Stimulated activated CD4-positive, alpha-beta T cell treated with anti-CD3 and anti-CD28 coated beads, Interleukin-15, amount 100 ng/mL, for 1 hour (primary cell): ENCODE data around the gene DLG3.
"Not testable (repeated sequence)": the region's sequence is repeated elsewhere in the genome, so short reads cannot be mapped to it uniquely, and the experiment has no call there.

Experiments
- DNase-seq, 2 donors: peaks; one replicate each; pipeline ENCODE4 v3.0.0-alpha.2; 2020; ENCODE audit warnings: low read depth in 1 of 2, low spot score in 1 of 2

DLG3 gene

DNA sequence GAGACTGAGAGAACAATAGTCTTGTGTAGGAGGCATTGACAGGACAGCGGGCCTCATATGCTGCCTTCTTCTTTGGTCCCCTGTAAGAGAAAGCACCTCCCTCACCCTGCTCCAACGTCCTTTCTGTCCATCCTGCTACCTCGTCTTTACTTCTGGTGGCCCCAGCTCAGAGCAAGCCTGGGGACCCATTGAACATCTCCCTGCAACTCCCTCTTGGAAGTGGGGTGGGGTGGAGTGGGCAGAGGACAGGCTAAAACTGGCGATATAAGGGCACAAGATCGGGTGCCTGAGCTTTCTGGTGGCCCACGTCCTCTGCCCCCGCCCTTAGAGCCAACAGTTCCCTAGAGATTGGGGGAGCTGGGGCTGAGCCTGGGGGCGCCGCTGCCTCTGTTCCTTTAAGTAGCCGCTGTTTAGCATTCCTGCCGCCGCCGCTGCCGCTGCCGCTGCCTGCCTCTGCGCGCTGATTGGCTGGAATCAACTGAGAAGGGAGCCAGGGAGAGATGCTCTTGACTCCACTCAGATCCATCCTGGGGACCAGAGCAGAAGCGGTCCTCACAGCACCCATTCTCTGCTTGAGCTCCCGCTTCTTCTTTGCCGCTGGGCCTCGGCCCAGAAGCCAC is at the start of gene DLG3:
DLG3 (plus strand) TSS at position 510 of the 620 bp plus-strand sequence. CDS start 367 bp downstream, outside the sequence.
- no peak for DNase-seq

DNA sequence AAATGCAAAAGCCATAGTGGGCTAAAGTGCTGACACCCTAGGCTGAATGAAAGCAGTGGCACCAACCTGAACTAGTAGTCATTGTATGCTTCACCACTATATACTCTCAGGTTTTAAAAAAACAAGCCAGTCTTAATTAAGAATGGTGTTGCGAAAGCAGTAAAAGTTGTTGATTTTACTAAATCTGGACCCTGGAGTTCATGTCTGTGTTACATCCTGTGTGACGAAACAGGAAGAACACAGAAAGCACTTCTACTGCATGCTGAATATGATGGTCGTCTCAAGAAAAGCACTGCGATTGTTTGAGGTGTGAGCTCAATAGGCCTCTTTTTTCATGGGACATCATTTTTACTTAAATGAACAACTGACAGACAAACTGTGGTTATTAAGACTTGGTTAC is 45.7 kb upstream of the DLG3 start:
- no peak for DNase-seq

DNA sequence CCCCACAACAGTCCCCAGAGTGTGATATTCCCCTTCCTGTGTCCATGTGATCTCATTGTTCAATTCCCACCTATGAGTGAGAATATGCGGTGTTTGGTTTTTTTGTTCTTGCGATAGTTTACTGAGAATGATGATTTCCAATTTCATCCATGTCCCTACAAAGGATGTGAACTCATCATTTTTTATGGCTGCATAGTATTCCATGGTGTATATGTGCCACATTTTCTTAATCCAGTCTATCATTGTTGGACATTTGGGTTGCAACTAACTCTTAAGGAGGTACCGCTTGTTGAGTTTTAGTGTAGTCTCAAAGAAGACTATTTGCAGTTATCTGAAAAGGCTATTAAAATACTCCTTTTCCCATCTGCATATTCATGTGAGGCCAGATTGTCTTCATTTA is 44.5 kb upstream of the DLG3 start:
- DNase-seq = not testable (repeated sequence)

- no peak for DNase-seq
Observed at GRCh38 chrX:70402721-70403120, 41.9 kb upstream of the DLG3 start.

DNA sequence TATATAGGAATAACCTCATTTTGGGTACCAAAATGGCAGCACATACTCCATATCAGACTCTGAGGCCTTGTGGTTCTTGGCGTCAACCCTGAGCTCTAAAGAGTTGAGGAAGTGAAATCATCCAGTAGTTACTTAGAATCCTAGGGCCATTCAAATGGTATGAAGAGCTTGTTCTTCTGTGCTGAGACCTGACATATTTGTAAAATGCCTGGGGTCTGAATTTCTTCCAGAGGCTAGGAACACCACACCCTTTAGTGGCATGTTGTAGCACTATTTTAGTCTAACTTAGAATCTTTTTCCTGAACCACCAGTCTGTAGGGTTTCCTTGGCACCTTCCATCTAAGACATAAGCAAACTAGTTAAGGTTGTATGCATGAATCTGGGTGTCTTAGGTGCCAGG is 39.6 kb upstream of the DLG3 start:
- DNase-seq = no peak

DNA sequence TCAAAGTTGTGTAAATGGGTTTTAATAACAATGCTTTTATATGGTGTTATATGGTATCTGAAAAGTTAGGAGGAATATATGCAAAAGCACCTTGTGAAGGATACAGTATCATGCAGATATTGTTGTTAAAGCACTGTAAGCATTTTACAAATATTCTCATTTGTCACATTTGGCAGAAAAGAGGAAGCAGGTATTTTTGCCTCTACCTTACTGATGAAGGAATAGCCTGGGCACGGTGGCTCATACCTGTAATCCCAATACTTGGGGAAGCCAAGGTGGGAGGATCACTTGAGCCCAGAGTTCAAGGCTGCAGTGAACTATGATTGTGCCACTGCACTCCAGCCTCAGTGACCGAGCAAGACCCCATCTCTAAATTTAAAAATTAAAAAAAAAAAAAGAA is 33.7 kb upstream of the DLG3 start:
- DNase-seq = no peak

GRCh38 chrX:70411475-70411874 is 33.2 kb upstream of the DLG3 start:
- no peak for DNase-seq

DNA sequence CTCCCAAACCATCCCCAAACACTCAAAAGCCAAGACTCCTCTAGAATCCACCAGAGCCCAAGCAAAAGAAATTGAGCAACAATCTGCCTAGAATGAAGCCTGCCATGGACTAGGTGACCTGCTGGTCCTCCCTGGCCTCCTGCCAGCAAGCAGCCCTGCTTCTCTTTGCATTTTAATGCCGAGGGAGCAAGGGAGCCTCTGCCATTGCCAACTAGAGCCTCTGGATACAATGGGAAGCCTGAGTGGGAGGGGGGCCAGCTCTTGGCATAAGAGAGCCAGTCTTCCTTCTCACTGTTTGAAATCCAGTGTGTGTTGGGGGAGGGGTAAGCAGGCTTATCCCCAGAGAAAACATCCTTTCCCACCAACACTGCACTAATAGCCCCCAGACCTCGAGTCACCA is 23.0 kb upstream of the DLG3 start:
- DNase-seq = no peak

DNA sequence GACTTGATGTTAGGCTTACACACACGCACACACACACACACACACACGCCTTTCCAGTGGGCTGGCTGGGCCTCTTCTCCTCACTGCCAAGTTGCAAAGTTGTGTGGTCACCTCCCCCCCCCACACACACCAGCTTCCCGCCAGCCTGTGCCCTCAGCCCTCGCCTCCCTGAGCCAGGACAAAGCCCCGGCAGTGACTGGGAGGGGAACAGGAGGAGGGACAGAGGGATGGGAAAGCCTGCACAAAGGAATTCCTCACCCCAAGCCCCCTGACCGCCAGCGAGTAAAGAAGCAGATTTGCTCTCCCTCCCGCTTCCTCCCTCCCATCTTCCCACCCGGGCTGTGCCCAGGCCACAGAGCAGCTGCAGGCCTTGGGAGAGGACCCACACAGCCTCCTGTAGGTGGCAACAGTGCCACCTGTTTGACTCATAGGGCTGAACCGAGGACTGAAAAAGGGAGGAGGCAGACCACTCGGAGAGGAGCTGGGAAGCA is 21.7 kb upstream of the DLG3 start, which contains the start of gene GDPD2:
GDPD2 (plus strand) TSS at position 464 of the 491 bp plus-strand sequence. CDS start 1,671 bp downstream, outside the sequence.
- no peak for DNase-seq

DNA sequence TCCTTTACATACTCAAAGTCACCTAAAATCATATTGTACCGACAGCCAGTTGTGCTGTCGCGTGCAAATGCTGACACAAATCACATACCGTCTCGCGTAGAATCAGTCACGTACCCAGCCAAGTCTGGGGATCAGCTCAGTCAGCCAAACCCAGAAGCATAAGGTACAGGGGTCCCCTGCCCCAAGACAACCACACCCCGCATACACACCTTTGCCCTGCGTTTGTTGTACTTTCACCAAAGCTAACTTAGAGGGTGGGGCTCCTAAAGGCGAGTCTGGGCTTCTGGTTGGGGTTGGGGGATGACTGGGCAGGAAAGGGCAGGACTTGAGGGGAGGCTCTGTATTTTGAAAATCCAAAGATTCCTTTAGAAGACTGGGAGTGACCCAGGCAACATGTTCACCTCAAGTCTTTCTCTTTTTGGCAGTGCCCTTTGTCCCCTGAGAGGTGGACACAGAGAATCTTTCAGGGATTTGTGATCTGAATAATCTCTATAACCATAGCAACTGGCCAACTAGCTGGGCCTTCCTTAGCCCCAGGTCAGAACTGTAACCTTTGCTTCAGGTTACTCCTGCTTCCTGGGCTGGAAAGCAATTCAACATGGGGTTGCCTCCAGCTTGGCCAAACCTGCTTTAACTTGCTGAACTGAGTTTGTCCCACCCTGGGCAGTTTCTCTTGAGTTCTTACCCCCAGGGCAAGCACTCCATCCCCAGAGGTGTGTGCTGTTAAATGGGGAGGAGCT is 20.5 kb upstream of the DLG3 start:
- no peak for DNase-seq

- DNase-seq = no peak
Observed at GRCh38 chrX:70424801-70425200, 19.8 kb upstream of the DLG3 start.

DNA sequence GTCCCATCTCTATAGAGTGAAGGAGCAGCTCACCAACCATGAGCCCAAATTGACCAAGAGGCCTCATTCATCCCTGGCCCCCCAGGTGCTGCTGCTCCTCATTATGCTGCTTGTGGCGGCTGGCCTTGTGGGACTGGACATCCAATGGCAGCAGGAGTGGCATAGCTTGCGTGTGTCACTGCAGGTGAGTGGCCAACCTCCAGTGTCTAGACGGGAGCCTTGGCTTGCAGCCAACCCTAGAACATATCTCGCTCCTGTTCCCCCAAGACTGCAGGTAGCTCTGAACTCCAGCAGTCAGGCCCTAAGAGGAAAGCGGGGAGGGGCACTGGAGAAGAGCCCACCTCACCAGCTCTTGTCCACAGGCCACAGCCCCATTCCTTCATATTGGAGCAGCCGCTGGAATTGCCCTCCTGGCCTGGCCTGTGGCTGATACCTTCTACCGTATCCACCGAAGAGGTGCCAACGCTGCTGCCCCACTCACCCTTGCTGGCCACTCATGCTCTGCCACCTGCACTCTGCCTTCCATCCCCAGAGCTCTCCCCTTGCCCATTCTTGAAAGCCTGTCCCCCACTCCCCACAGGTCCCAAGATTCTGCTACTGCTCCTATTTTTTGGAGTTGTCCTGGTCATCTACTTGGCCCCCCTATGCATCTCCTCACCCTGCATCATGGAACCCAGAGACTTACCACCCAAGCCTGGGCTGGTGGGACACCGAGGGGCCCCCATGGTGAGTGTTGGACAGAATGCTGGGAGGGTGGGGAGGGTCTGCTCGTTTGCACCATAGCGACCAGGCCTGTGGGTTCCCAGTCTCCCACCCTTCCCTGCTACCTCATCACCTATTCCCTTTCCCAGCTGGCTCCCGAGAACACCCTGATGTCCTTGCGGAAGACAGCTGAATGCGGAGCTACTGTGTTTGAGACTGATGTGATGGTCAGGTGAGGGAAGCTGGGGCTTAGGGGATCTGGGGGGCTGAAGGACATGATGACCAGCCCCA is 18.1 kb upstream of the DLG3 start:
- DNase-seq = no peak

DNA sequence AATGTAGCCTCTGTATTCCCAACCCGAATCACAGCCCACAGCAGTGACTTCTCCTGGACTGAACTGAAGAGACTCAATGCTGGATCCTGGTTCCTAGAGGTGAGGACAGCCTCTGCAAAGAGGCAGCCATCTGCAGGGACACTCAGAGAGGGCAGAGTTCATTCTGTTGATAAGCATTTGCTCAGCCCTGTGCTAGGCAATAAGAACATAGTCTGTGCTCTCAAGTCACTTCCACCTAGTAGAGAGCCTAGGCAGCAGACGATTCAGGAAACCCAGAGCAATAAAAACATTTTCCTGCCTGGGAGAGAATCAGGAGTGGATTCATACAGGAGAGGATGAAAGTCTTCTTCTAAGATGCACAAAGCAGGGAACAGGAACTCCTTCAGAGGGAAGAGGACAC is 17.3 kb upstream of the DLG3 start:
- DNase-seq = no peak

- DNase-seq = no peak
Observed at GRCh38 chrX:70429759-70430158, 14.9 kb upstream of the DLG3 start.

DNA sequence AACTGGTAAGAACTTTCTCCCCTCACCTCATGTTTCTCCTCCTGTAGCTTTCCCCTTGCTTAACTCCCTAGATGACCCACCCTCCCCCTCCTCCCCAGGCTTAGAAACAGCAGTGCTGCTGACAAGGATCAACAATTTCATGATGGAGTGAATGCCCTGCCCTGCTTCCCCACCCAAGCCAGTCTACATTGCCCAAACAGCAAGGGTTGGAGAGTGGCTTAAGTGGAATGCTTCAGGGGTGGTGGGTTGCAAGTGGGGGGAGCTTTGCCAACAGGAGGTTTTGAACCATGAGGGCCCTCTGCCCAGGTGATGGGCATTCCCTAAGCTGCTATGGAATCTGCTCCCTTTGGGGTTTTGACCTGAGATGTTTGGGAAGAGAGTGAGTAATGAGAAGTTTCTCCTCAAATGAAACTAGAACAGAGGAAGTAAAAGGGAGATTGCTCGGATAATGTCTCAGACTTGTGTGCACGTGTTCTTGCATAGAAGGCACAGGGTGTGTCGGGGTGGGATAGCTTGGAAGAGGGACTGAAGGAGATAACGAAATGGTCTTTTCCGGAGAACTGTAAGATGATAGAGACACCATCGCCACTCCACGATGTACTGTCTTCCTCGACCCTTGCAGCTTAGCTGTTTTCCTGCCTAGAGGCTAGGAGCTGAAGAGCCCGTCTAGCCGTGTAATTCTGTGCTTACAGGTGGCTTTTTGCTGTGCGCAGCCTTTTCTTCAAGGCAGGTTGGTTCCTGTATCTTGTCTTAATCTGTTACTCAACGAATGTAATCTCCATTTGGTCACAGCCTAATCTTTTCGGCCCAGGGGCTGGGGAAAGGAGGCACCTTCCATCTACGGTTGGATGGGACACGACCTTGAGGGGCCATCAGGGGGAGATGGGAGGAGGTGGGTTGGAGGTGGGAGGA is 11.4 kb upstream of the DLG3 start:
- DNase-seq = no peak

- peak; percentile 49 for DNase-seq
Observed at GRCh38 chrX:70433848-70434351, 10.7 kb upstream of the DLG3 start.

- DNase-seq = peak in 1 of 2 donors; percentile 18
Observed at GRCh38 chrX:70434352-70434866, 10.2 kb upstream of the DLG3 start.

GRCh38 chrX:70434914-70435586 is 9.6 kb upstream of the DLG3 start:
- DNase-seq = no peak

DNA sequence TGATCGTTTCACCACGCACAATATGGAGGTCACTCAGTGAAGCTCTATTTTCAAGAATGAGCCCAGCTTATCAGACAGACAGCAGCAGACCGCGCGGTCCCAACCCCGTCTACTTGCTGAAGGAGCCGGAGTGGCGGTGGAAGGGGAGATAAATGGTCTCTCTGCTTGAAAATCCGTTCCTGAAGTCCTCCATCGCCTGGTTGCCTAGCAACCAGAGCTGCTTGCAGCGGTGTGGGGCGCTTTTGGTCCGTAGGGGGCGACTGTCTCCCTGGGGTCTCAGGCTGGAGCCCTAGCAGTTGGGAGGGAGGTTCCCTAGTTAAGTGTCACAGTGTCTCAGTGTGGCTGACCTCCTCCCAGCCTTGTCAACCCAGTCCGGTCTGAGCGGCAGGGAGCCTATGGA is 8.3 kb upstream of the DLG3 start:
- no peak for DNase-seq
